ENCODE measurements around the gene OAS3.
"Not testable (repeated sequence)": the region's sequence is repeated elsewhere in the genome, so short reads cannot be mapped to it uniquely, and the experiment has no call there.

OAS3 gene

DNA sequence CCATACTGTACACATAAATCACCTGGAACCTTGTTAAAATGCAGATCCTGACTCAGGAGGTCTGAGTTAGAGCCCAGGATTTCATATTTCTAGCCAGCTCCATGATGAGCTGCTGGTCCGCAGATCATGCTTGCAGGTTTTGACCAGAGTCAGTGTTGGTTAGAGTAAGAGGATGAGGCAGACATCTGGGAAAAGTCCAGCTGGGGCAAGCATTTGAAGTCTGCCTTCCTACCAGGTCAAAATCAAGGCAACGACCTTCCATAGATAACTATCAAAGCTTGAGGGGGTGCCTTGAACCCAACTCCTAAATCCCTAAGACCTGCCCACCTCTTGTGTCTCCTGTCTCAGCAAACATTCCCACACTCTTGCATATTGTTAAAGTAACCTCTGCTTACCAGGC, 49.3 kb downstream of the OAS3 start:
- no peak for DNase-seq

DNA sequence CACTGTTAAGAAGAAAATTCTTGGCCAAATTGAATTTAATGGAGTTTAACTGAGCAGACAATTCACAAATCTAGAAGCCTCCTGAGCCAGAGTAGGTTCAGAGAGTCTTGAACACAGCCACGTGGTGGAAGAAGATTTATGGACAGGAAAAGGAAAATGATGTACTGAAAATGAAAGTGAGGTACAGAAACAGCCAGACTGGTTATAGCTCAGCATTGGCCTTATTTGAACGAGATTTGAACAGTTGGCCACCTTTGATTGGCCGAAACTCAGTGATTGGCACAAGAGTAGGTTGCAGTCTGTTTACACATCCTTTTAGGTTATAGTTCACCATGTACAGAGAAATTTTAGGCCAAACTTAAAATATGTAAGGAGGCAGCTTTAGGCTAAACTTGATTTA, 50.0 kb downstream of the OAS3 start:
- DNase-seq, result no peak

DNA sequence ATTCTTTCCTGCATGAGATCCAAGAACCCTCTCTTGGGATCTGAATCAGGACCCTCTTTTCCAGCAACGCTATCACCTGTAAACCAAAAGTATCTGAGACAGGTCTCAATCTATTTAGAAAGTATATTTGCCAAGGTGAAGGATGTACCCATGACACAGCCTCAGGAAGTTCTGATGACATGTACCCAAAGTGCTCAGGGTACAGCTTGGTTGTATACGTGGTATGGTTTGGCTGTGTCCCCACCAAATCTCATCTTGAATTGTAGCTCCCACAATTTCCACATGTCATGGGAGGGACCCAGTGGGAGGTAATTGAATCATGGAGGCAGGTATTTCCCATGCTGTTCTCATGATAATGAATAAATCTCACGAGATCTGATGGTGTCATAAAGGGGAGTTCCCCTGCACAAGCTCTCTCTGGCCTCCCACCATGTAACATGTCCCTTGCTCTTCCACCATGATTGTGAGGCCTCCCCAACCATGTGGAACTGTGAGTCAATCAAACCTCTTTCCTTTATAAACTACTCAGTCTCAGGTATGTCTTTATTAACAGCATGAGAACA, 50.6 kb downstream of the OAS3 start:
- not testable (repeated sequence) for DNase-seq

DNA sequence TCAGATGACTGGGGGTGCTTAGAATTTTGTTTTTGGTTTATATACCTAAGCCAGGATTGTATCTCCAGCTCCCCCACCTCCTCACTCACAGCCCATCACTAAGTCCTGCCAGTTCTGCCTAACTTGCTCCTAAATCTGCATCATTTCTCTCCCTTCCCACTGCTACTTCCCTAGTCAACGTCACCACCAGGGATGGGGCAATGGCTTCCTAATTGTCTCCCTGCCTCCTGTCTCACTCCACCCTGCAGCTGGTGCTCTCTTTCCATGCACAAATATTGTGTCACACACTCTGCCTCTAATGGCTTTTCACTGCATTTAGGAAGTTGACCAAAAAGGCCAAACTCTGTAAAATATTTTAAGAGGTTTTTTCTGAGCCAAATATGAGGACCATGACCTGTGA, 51.5 kb downstream of the OAS3 start:
- DNase-seq, result no peak

DNA sequence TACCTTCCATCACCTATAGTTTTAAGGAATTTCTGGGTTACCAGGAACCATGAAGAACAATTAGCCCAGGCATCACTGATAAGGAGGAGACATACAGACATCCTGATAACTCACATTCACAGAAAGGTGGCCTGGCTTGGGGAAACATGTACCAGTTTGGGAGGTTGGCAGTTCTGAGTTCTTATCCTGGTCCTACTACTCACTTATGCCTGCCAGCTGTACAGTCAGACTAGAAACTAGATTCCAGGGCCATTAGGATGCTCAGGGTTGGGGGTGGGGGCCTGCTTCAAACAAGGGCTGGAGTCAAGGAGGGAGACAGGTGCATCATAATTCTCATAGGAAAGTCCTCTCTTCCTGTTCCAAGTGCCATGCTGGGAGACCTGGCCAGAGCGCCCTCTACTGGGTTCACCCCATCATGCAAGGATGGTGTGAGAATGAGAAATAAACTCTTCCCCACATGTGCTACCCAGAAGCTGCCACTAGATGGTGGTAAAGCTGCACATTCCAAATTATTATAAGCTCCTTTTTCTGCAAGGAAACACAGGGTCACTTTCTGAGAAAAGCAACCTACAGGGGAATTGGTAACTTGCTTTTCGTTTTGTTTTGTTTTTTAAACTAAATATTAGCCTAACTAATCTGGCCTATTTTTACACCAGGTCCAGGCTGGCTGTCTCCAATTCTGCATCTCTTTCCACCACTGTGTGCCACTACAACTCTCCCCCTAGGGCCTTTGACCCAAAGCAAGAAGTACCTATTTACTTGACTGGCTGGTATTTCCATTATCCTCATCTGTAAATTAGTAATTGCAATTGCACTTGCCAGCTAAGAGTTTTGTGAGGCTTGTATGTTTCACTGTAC, 54.5 kb downstream of the OAS3 start:
- DNase-seq, result no peak

DNA sequence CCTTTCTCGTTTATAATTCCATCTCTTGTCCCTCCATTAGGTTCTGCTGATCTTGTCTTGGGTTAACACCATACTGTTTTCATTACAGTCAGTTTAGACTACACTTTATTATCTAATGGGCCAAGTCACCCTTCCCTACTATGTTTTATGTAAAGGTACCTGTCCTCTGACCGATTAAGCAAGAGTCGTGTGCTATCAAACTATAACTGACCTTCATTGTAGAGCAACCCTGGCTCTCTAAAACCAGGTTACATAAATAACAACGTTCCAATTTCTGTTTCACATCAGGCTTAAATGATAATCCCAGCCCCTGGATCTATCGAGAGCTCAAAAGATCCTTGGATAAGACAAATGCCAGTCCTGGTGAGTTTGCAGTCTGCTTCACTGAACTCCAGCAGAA, 56.7 kb downstream of the OAS3 start:
- DNase-seq, result no peak

DNA sequence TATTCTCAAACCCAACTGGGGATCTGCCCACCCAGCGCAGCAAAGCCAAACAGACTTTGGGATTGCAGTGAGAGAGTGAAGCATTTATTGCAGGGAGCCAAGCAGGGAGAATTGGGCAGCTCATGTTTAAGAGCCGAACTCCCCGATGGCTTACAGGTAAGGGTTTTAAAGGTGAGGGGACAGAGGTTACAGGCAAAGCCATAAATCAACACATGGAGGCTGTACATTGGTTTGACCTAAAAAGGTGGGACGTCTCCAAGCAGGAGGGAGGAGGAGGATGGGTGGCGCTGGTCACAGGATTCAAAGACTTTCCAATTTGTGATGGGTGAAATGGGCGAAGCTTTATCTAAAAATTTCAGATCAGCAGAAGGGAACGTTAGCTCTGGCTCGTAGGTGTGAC, 58.2 kb downstream of the OAS3 start:
- DNase-seq, result no peak

DNA sequence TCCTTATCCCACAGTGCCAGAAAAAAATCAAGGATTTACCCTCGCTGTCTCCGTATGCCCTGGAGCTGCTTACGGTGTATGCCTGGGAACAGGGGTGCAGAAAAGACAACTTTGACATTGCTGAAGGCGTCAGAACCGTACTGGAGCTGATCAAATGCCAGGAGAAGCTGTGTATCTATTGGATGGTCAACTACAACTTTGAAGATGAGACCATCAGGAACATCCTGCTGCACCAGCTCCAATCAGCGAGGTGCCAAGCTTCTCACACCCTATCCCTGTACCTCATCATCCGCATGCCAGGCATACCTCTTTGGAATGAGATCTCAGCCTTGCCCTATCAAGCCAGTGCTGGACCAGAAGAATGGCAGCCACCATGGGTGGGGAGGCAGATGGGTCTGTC, 59.2 kb downstream of the OAS3 start:
- DNase-seq, result no peak

DNA sequence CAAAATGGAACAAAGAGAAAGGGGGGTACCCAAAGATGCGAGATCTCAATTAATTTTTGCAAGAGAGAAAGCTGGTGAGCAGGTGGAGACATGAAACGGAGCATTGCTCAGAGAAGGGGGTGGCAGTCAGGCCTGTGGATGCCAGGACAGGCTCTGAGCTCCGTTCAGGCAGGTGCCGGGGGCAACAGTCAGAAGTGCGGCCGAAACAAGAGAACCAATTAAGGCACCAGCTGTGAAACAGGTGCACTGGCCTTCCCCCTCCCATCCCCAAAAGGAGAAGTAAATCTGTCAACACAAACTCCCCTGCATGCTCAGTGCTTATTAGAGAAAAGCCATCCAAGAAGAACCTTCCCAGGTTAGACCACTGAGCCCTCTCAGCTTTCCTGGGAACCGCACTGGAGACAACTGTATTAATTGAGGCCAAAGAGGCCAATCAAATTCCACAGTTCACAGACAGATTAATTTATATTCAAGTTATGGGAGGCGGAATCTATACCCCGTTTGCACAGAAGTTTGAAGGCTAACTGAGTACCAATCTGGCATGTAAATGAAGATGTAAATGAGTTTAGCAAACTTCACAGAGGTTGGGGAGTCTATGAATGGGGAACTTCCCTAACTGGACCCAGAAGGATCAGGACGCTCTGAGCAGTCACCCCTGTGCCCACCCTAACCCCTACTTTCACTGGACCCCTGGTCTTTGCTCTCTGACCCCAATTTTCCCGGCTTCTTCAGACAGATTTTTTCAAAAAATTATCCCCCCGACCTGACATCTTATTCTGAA, 60.9 kb downstream of the OAS3 start:
- DNase-seq, result no peak

DNA sequence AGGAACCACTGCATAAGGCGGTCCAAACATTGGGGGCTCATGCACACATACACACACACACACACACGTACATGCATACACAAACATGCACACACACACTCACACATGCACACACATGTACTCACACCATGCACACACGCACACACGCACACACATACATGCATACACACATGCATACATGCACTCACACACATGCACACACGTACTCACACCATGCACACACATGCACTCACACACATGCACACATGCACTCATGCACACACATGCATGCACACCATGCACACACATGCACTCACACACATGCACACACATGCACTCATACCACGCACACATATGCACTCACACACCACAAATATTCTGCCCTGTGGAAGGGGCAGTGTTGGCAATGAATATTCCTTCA, 62.2 kb downstream of the OAS3 start:
- DNase-seq, result no peak

DNA sequence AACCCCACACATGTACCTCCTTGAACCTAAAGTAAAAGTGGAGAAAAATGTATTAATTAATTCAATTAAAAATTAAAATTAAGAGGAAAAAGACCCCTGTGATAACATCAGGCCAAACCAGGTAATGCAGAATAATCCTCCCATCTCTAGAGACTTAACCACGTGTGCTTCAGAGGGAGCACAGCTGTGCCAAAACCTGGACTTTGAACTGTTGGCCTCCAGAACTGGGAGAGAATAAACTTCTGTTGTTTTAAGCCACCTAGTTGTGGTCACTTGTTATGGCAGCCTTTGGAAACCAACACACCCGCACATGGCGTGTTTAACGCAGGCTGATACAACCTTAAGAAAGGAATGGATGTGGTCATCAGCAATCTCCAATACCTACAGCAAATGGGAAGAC, 63.9 kb downstream of the OAS3 start:
- no peak for DNase-seq

DNA sequence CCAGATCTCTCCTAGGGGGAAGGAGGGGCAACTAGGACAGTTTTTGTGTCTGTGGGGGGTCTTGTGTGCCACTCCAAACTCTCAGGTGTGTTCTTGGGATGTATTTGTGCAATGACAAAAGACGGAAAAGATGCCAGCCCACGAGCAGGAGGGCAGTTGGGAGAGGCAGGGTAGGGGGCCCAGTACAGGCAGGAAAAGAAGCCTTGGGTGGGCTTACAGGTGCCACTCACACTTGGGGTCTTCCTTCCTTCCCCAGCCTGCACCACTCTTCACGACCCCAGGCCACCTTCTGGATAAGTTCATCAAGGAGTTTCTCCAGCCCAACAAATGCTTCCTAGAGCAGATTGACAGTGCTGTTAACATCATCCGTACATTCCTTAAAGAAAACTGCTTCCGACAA, 64.4 kb downstream of the OAS3 start:
- DNase-seq, result no peak

DNA sequence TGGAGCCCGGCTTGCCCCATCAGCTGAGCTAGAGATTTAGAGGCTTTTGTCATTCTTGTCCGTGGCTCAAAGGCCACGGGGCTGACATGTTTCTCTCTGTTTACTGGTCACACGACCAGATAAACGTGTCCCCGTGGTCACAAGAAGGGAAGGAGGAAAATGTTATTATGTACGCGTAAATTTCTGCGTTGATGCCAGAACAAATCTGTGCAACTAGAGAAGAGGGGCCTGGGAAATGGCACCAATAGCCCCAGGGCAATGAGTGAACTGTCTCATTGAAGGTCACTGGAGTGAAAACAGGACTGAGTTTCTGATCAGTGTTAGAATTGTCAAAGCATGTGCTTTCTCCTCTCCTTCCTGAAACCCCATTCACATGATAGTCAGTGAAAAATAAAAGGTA, 65.4 kb downstream of the OAS3 start:
- no peak for DNase-seq

DNA sequence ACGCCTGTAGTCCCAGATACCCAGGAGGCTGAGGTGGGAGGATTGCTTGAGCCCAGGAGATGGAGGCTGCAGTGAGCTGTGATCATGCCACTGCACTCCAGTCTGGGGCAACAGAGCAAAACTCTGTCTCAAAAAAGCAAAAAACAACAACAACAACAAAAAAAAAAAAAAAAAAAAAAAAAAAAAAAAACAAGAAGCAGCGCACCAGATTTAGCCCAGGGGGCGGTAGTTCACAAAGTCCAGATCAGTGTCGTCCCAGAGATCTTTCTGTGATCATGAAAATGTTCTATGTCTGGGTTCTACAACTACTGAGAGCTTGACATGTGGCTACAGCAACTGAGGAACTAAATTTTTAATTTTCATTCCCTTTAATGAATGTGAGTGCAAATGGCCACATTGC, 67.5 kb downstream of the OAS3 start:
- DNase-seq, result no peak

DNA sequence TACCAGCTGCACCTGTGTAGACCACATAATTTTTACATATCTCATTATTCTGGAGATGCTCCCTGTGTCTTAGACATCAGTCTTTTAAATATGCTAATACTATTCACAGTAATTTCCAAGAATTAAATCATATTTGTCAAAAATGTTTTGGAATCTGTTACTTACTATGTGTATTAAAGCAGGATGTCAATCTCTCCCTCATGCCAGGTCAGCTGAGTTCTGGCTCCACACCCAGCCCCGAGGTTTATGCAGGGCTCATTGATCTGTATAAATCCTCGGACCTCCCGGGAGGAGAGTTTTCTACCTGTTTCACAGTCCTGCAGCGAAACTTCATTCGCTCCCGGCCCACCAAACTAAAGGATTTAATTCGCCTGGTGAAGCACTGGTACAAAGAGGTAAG, 67.9 kb downstream of the OAS3 start:
- no peak for DNase-seq

DNA sequence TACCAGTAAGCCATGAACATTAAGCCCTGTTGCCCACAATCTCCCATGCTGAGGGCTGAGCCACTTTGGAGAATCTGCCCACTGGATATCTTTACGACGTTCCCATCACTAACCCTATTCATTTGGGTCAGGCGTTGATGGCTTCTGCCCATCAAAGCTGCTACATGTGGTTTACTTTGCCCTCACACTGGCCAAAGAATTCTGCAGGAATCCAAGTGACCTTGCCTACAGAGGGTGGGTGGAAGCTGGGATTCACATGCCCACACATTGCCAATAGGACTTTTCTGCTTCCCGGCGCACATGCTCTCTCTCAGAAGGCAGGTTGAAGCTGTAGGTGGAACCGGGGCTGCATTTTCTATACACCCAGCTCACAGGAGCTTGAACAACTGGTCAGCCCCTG, 68.4 kb downstream of the OAS3 start:
- DNase-seq, result no peak

DNA sequence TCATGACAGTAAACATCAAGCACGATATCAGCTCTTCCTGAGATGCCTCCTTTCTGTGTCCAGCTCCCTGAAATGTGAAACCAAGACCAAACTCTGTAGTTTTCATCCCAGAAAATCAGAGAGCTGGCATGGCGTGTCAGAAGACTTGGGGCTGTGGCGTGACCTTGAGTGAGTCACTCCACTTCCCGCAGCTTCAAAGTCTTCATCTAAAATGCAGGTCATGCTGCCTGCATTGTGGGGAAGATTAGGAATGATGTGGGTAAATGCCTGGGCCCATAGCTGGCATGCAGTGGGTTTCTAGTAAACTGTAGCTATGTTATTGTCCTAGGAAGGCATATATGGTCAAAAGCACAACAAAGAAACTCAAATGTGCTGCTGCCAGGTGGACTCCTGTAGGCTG, 68.9 kb downstream of the OAS3 start:
- DNase-seq, result no peak

DNA sequence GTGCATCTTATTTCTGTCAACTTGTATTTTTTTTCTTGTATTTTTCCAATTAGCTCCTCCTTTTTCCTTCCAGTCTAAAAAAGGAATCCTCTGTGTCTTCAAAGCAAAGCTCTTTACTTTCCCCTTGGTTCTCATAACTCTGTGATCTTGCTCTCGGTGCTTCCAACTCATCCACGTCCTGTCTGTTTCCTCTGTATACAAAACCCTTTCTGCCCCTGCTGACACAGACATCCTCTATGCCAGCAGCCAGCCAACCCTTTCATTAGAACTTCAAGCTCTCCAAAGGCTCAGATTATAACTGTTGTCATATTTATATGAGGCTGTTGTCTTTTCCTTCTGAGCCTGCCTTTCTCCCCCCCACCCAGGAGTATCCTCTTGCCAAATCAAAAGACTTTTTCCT, 72.4 kb downstream of the OAS3 start:
- DNase-seq, result no peak

DNA sequence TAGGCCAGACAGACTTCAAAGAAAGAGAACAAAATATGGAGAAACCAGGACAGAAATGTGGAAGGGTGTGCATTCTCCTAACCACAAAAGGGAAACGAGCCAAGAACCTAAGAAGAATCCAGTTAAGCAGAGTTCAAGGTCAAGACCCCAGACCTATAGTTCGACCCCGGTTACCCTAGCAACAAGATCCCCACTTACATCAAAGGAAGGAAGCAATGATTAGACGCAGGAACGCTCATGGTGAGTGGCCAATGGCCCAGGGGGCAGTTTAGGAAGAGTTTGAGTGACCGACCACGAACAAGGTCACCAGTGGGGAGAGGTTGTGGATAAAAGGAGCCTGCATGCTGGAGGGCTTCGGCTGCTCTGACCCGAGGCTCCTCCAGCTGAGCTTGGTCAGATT, 76.3 kb downstream of the OAS3 start:
- no peak for DNase-seq

DNA sequence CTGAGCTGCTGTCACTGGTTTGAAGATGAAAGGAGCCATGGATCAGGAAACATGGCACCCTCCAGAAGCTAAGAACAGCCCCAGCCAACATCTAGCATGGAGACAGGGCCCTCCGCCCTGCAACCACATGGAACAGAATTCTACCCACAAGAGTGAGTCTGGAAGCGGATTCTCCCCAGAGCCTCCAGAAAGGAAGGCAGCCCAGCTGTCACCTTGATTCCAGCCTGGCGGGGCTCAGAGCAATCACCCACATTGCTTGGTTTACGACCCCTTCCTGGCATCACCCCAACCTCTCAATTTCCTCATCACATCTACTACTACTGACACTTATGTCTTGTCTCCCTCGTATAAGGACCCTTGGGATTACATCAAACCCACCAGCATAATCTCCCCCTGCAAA, 78.5 kb downstream of the OAS3 start:
- DNase-seq, result no peak

DNA sequence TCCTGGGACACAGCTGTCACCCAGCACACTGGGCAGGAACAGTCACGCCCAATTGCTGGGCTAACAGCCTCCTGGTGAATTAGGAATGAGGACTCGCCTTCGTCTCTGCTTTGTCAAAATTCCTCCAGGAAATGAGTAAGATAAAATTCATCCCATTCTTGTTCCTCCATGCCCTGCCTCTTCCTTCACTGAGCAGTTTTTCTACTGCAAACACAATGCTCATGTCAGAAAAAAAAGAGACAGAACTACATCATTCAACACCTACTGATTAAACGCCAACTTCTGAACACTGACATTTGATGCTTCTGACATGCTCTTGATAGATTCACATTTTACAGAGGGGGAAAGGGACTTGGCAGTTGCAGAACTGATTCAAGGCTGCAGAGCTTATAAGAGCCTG, 80.8 kb downstream of the OAS3 start:
- no peak for DNase-seq

DNA sequence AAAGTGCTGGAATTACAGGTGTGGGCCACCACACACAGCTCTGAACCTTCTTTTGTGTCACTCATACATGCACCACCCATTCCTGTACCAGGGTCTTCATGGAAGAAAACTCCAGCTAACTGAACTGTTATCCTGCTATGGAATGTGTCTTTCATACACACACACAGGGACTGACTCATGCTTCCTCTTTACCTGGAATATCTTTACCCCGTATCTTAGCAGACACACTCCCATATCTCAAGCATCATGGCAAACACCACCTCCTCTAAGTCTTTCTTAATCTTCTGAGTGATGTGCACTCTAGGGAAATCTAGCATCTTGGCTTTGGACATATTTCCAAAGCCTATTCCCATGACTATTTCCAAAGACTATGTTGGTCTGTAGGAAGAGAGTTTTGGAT, 83.2 kb downstream of the OAS3 start:
- DNase-seq, result no peak

All from cortex of kidney (tissue), 1 donor.